Sigmoid colon (tissue), 4 donors: ENCODE results near the gene L3HYPDH.
"Not testable (repeated sequence)": the region's sequence is repeated elsewhere in the genome, so short reads cannot be mapped to it uniquely, and the experiment has no call there.

Source experiments
- EP300 ChIP-seq, 4 donors: sonication (generic); formaldehyde crosslinking; IDR thresholded peaks; one replicate each; pipeline ENCODE4 v1.6.1; 2017; ENCODE audit warnings: antibody characterized with exemption in 4 of 4
- POLR2AphosphoS5 ChIP-seq, 4 donors: sonication (generic); formaldehyde crosslinking; IDR thresholded peaks; one replicate each; pipeline ENCODE4 v1.6.1; 2017; ENCODE audit warnings: antibody characterized with exemption in 4 of 4

DNA sequence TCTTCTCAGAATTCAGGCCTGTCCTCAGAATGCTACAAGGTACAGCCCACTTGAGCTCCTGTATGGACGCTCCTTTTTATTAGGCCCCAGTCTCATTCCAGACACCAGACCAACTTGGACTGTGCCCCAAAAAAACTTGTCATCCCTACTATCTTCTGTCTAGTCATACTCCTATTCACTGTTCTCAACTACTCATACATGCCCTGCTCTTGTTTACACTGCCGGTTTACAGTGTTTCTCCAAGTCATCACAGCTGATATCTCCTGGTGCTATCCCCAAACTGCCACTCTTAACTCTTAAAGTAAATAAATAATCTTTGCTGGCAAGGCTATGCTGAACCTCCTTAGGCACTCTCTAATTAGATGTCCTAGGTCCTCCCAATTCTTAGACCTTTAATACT lies 35.5 kb downstream of the L3HYPDH start:
- TF ChIP-seq EP300, POLR2AphosphoS5 (IDR thresholded peaks at IDR 0.05): not testable (repeated sequence)
